HuH-7 (cell line): Measurements from ENCODE around the gene ME3.
A peak's percentile ranks its signal among the peaks of the same experiment; 100 is the strongest.

Experiments
- DNase-seq: peaks from one replicate; pipeline ENCODE4 v3.0.0; 2011; ENCODE audit warnings: low spot score

ME3 gene

DNA sequence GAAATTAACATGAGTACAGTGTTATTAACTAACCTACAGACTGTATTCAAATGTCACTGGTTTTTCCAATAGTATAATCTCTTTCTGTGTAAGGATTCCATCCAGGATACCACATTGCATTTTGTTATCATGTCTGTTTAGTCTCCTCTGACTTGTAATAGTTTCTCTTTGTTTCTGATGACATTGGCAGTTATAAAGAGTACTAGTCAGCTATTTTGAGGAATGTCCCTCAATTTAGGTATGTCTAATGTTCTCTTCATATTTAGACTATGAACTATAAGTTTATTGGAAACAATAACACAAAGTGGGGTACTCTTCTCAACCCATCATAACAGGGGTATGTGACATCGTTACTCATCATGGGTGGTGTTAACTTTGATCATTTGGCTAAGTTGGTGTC lies 20.3 kb upstream of the ME3 start:
- DNase-seq: no peak

DNA sequence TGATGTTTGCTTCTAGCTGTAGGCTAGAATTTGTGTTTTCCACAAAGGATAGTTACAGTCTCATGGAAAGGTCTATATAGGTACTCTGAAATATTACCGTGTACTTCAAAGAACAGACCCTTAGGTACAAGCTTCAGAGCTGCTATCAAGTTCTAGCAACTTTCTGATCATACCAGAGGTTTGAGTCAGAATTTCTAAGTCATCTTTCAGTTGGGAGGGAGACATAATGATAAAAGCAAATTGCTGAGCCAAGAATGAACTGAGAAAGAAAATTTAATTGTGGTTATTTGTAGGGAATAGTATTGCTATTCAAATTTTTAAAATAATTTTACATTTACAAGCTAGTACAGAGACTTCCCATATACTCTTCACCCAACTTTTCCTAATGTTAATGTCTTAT lies 19.9 kb upstream of the ME3 start:
- DNase-seq: no peak

DNA sequence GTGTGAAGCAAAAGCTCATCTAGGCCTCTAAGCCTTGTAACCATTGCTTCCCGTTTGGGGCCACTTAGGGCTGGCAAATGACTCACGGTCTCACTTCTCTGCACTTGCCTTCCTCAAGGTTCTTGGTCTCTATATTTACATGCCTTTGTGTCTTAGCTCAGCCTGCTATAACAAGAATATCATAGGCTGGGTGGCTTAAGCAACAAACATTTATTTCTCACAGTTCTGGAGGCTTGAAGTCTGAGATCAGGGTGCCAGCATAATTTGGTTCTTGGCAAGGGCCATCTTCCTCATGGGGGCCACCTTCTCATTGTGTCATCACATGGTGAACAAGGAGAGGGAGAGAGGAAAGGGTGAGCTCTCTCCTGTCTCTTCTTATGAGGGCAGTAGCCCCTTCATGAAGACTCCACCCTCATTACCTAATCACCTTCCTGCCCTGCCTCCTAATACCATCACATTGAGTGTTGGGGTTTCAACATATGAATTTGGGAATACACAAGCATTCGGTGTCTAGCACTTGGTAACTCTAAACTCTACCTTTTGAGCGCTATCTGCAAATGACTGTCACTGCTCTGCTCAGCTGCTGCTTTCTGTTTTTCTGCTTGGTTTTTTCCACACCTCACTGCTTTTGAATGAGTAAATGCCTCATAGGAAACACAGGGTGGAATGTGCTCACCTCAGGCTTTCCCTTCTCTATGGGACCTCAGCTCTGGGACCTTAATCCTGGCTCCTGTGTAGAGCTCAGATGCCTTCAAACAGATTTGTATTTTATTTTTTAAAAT lies 16.2 kb upstream of the ME3 start:
- DNase-seq: no peak

DNA sequence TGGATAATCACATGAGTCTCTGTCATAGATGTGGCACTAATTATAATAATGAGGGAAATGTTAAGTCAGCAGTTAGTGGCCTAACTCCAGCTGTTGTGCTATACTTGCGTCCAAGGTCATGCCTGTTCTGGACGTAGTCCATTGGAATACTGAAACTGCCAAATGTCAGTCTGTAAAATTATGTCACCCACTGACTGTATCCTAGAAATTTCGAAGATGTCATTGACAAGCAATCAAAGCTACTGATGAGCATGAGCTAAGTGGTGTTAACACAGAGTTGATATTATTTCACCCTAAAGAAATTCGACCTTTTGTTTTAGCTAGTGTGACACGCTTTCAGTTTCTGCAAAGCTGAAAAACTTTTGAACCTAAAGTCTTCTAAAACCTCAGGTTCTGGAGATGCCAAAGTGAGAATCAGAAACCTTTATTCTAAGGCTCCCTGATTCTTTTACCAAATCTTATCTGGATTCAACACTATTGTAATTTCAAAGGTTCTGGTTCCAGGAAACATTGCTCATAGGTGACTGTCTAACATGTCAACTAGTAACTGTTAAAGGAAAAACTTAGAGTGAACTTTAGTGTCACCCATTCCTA lies 14.9 kb upstream of the ME3 start:
- no peak for DNase-seq

DNA sequence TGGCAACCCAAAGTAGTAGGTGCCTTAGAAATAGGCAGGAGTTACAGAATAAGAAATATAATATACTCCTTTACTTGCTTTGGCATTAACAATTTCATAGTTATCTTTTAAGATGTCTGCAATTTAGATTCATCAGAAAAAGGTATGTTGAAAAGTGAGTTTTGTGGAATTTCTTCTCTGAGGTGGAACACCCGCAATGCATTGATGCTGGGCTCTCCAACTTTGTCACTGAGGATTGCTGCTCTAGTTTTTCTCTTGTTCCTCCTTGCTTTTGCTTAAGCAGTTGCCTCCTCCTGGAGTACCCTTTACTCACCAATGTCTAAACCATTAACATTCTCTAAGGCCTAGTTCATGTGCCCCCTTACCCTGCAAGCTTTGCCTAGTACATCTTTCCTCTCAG lies 14.1 kb upstream of the ME3 start:
- DNase-seq: no peak

DNA sequence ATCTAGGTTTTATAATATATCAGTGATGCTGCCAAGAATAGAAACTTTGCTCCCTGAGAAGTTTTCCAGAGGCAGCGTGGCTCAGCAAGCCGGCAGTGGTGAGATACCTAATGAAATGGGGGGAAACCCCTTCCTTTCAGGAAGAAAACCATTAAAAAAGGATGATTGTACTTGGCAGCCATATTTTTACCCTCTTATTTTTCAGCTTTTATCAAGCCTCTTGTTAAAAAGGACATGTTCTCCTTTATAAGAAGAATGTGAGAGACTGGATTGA lies 9.0 kb upstream of the ME3 start:
- no peak for DNase-seq

DNA sequence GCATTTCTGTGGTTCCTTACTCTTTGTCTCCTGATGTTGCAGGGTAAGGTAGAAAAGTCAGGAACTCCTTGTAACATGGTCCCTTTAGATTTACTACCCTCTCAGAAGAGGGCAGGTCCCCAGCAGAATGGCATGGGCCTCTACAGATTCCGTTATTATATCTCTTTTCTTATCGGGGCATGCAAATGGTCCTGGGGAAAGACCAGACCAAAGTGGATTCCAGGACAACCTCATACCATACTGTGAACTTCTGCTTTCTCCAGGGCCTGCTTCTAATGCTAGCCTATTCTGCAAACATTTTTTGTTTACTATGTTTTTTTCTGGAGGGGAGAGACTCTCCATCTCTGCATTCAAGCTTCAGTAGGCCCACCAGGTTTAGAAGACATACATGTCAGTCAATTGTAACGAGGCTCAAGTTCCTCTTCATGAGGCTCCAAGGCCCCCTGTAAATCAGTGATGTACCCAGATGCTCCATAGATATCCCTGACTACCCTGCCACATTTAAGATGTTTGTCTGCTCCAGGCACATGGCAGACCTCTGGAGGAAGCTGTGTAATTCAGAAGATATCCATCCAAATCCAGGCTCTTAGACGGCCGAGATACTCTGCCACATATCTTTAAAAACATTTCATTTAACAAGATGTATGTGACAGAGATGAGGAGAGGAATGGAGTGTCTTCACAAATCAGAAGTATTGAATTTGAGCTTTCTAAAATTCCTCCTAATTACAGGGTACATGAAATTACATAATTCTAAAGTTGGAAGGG lies 8.5 kb upstream of the ME3 start:
- DNase-seq: no peak

DNA sequence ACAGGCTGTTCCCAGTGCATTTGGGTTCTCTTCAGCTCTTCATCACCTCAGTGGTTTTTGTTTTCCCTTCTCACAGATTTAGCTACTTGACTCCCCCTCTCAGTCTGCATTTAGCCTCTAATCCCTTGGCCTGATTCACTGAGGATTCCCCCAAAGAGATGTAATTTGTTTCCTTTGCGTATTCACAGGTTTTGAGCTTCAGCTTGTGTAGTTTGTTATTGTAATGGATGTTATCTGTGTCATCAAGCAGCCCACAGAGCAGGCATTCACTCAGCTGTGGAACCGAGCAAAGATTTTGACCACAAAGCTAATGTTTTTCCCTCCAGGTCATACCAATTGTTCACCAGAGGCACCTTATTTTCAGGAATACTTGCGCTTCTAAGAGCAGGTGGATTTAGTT lies 6.4 kb upstream of the ME3 start:
- DNase-seq: no peak

DNA sequence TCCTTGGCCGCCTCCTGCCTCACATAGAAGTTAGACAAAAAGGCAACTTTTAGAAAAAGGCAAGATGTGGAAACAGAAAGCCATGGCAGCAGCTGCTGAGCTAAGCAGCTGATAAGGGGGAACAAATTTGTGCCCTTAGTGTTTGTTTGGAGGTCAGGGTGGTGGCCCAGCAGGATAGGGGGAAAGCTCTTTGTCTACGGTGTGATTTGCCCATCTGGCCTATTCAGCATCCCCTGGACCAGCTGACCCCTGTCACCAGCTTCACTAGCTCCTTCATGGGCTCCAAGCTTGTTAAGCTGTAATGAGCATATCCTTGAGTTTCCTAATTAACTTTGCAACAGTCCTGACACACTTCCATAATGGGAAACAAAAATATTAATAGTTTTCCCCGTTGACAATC lies 5.9 kb upstream of the ME3 start:
- no peak for DNase-seq

DNA sequence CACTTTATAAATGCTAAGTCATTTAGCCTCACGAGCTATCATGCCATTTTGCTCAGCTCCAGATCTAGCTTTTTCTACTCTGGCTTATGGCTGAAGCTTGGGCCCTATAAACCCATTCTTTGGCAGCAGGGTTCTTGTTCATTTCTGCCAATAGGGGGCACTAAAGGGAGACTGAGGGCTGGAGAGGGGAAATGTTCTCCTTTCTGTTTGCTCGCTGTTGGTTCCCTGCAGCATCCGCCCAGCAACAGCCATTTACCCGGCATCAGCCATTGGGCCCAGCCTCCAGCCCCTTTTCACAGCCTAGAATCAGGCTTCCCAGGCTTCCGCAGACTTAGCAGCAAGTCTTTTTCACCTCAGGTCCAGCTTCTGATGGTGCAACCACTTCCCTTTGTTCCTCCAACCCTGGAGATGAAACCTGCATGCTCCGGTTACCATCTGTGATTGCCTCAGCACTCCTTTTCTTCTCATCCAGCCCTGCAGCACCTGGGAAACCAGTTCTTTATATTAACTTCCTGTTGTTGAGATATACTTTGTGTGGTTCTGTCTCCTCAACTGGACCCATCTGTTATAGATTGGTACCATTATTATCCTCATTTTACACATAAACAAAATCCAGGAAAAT lies 4.2 kb upstream of the ME3 start:
- peak; percentile 43 for DNase-seq

DNA sequence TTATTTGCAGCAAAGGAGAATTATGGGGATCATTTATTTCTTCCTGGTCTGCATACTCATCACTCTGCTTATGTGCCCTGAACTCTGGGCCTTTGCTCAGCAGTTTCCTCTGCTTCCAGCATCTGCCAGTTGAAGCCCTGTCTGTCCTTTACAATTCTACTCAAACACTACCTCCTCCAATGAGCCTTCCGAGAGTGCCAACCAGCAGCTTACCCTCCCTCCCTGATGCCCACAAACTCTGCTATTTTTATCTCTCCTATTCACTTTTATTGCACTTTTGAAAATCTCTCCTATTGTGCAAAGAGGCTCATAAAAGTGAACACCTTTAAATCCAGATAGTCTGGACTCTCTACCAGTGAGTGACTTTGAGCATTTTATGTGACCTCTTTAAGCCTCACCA lies 3.6 kb upstream of the ME3 start:
- DNase-seq: no peak

DNA sequence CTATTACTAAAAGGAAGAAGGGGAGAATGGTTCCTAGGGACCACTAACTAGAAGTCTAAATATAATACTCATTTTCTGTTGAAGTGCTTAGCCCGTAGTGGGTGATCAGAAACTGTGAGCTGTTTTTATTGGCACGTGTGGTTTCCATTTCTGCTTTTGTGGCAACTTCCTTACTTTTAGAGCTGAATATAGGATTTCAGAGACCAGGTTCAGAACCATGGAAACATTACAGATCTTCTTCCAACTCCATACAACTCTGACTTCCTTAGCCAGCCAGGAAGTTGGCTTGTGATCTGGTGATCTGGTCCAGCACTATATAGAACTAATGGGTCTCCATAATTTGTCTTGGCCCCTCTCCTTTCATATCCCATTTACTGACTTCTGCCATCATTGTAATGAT lies 2.6 kb upstream of the ME3 start:
- DNase-seq: no peak

DNA sequence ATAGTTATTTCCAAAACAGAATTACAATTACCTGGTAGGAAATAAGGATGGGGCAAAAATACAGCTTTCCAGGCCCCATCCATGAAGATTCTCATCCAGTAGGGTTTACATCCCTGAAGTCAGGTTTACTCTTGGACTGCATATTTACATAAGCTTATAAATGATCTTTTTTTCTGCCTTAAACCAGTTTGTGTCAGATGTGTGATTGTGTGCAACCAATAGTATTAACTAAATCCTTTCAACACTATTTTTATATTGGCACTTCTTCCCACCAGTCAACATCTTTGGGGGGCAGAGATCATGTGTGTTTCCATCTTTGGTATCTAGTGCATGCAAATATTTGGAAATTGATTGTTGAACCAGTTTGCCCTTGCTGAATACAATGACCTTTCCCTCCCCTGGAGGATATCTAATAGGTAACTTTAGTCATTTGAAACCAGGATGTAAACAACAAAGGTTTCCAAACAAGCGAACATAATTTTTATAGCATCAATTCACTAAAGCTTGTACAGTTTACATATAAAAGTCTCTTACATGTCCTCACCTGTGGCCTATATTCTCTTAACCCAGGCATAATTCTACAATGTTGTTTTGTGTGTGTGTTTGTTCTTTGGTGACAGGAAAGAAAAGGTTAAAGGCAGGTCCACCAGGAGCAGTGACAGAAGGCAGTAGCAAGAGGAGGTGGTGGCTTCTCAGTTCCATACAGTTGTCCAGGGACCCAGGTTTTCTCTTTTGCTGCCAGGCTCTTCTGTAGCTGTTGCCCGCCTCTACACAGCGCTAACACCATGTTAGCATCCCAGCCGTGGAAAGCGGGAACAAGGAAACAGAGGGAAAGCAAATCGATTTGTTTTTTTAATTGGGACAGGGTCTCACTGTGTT lies 1.7 kb upstream of the ME3 start:
- peak; percentile 30 for DNase-seq

DNA sequence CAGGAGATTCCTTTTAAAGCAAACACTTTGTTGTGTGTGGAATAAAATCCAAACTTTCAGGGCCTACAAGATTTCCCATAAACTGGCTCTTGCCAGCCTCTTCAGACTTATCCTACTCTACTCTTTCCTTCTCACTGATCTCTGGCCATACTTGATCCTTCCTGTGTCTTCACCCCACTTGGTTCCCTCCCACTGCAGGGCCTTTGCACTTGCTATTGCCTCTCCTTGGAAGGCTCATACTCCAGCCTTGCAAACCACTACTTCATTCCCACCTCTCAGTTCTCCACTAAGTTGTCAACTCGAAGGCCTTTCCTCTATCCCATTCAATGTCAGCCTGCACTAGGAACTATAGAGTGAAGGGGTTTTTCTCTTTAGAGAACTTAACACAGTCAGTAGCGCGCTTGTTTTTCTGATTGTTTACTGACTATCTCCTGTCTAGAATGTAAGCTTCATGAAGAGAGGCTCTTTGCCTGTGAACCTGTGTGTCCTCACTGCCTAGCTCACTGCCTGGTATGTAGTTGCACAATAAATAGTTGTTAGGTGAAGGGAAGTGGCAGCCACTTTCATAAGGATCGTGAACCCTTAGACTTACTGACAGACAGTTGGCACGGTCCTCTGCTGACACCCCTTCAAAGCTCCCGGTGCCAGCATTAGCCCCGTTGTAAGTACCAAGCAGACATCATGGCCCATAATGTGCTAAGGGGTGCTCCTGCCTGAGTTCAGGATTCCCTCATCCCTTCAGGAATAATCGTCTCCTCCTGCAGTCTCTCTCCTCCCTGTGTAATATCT lies 833 bp upstream of the ME3 start:
- DNase-seq: no peak

DNA sequence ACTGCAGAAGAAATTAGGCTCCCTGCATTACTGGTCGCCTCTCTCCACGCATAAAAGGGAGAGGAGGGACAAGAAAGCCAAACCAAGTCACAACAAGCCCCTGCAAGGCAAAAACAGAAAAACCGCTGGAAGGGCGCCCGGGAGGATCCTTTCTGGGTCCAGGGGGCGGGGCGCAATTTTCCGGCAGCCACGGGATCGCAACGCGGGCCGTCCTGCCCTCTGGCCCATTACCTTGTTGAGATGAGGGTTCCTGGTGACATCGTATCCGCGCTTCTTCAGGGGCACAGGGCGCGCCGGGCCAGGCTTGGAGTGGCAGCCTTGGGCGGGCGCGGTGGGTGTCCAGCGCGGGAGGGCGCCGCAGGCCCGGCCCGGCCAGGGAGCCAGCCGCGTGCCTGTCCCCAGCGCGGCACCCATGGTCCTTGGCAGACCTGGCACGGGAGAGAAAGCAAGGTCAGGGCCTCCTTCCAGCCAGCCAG lies 847 bp downstream of the ME3 start:
- peak; percentile 26 for DNase-seq

DNA sequence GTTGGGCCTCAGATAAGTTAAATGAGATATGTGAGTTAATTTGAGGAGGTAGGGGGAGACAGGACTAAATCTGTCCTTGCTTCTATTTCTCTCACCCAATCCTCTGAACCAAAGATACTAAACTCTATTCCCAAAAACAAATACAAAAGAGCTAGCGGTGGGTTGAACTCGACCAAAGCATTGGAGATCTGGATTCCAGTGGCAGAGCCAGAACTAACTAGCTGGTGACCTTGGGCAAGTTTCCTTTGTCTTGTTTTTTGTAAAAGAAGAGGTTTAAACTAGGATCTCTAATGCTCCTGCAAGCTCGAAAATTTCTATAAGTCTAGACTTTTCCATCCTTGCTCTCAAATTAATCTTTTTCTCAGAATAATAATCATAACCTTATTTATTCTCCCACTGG lies 1.5 kb downstream of the ME3 start:
- no peak for DNase-seq

DNA sequence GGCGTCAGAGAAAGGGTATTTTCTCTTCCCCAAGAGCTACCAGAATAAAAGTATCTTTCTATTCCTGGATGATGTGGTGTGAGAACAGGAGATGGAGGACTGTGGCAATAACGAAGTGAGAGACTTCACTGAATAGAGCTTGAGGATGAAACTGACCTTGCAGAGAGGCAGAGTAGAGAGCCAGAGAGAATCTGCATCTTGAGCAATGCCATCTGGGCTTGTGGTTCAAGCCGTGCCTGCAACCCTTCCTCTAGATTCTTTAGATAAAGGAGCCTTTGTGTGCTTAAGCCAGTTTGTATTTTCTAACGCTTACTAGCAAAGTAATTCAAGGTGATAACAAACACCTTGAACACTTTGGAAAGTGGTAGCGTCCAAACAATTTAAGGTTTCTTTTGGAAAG lies 2.2 kb downstream of the ME3 start:
- DNase-seq: no peak

DNA sequence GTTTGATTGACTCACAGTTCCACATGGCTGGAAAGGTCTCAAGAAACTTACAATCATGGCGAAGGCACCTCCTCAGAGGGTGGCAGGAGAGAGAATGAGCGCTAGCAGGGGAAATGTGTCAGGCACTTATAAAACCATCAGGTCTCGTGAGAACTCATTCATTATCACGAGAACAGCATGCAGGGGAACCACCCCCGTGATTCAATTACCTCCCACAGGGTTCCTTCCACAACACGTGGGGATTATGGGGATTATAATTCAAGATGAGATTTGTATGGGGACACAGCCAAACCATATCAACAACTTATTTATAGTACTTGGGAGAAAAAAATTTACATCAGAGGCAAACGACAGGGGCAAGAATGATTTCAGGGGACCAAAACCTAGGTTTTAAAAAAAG lies 3.0 kb downstream of the ME3 start:
- DNase-seq: no peak

DNA sequence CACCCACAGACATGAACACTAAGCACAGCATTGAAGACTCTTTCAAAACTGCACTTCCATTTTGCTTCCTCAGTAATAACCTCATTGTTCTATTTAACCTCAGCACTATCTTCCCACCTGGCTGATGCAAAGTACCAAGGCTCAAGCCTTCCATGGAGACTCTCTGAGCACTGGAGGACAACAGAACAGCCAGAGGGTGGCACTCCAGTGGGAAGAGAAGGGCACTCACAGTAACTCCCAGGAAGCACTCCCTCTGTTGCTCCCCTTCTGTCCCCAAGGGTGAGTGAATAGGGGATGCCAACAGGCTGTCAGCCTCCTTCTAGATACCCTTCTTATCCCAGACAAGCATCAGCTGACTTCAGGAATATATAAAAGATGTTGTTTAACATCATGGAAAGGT lies 3.5 kb downstream of the ME3 start:
- DNase-seq: no peak

DNA sequence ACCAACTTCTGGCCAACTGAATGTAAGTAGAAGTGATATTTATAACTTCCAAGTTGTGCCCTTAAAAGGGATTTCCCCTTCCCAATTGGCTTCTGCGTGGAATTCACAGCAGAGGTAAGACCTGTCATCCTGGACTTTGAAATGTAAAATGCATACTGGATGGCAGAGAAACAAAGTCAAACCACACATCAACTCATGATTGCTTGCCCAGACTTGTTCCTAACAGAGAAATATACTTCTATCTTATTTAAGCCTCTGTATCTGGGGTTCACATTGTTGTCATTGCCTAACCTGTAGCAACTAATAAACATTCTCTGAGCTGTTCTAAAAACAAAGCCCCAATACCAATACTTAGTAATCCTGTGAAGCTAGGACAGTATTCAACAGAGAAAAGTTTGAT lies 6.2 kb downstream of the ME3 start:
- no peak for DNase-seq

DNA sequence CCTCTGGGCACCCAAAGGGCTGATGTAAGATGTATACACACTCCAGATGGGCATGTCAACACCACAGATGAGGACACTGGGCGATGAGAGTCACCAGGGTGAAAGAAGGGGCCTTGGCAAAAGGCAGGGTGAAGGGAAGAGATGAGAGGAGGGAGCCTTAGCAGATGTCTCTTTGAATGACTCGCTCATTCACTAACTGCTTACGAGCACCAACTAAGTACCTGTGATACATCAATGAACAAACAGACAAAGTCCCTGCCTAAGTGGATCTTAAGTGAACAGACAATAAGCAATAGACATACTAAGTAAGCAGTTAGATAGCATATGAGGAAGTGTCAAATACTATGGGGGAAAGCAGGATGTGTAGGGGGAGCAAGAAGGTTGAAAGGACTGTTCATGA lies 7.5 kb downstream of the ME3 start:
- no peak for DNase-seq
